ENCODE results near the gene DOCK2.

Gene DOCK2

DNA sequence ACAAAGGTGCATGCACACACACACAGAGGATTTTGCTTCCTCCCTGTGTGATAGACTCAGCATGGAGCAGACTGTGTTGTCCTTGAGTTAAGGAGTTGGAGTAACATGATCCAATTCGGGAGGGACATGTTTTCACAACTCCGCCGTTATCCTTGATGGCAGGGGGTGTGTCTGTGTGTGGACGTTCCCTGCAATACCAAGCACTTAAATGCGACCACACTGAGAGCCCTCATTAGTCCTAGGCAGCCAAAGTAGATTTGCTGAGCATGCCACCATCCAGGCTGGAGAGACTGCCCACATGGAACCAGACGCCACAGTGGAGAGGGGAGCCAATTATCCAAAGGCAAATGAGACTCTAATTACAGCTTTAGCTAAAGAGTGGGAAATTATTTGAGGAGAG is 140.1 kb downstream of the DOCK2 start:
- no peak overlapping the region for H3K23ac ChIP-seq (ENCODE audit: low read depth, low read length, poor library complexity)
- H3K14ac ChIP-seq (ENCODE audit: low read length): no peak overlapping the region
- no peaks in the 10 kb centered on the region for H3K79me1 ChIP-seq (ENCODE audit: low read depth, low read length)
- H3K4me2 ChIP-seq (ENCODE audit: insufficient read depth, low read length, poor library complexity, severe bottlenecking): no peak overlapping the region
- no peak overlapping the region for H2AFZ ChIP-seq (ENCODE audit: low read length)
- H2BK12ac ChIP-seq (ENCODE audit: low read length): no peak overlapping the region
- H3K36me3 ChIP-seq (replicated peaks in 1 of 2; ENCODE audit: control insufficient read depth in 2 of 2, insufficient read depth in 2 of 2, low read length in 2 of 2): no peaks in the 10 kb centered on the region
- no peak overlapping the region for H3K27ac ChIP-seq (replicated peaks; ENCODE audit: low read length)
- peaks cover 0 to 4% of the 10 kb centered on the region in 2 donors for H3K4me1 ChIP-seq (ENCODE audit: control insufficient read depth in 2 of 2, insufficient read depth in 1 of 2, low read depth in 1 of 2, low read length in 2 of 2)
- no peak overlapping the region for H4K91ac ChIP-seq (ENCODE audit: low read depth, low read length, poor library complexity)
- H3K27me3 ChIP-seq (ENCODE audit: control insufficient read depth in 3 of 3, insufficient read depth in 3 of 3, low read depth in 1 of 3, low read length in 3 of 3): peaks cover 0 to 13% (median 11%) of the 10 kb centered on the region in 3 experiments
- no peak overlapping the region for H2BK120ac ChIP-seq (ENCODE audit: low read depth, low read length)
- WGBS, 2 donors (ENCODE audit: extremely low coverage in 2 of 2, insufficient read length in 2 of 2, insufficient replicate concordance in 1 of 2): no CpG with 5 or more reads among the region's 6 CpGs
- no peaks in the 10 kb centered on the region for H3K9me3 ChIP-seq (replicated peaks in 1 of 2; ENCODE audit: control insufficient read depth in 2 of 2, insufficient read depth in 1 of 2, low read depth in 1 of 2, low read length in 2 of 2)
- no peak overlapping the region for H3K9ac ChIP-seq (ENCODE audit: low read depth, low read length, poor library complexity)
- H2BK5ac ChIP-seq (ENCODE audit: low read length): no peak overlapping the region
- no peak overlapping the region for H2AK5ac ChIP-seq (ENCODE audit: low read depth, low read length)
- no peak overlapping the region for H3K4me3 ChIP-seq (ENCODE audit: low read length in 2 of 2)
- no peak overlapping the region for H4K8ac ChIP-seq (ENCODE audit: low read depth, low read length)
- DNase-seq (ENCODE audit: low spot score): peak; percentile 23
- H3K18ac ChIP-seq (ENCODE audit: low read length): no peak overlapping the region
- H2BK15ac ChIP-seq (ENCODE audit: low read length): no peak overlapping the region
- H3K4ac ChIP-seq (ENCODE audit: low read length): no peak overlapping the region

DNA sequence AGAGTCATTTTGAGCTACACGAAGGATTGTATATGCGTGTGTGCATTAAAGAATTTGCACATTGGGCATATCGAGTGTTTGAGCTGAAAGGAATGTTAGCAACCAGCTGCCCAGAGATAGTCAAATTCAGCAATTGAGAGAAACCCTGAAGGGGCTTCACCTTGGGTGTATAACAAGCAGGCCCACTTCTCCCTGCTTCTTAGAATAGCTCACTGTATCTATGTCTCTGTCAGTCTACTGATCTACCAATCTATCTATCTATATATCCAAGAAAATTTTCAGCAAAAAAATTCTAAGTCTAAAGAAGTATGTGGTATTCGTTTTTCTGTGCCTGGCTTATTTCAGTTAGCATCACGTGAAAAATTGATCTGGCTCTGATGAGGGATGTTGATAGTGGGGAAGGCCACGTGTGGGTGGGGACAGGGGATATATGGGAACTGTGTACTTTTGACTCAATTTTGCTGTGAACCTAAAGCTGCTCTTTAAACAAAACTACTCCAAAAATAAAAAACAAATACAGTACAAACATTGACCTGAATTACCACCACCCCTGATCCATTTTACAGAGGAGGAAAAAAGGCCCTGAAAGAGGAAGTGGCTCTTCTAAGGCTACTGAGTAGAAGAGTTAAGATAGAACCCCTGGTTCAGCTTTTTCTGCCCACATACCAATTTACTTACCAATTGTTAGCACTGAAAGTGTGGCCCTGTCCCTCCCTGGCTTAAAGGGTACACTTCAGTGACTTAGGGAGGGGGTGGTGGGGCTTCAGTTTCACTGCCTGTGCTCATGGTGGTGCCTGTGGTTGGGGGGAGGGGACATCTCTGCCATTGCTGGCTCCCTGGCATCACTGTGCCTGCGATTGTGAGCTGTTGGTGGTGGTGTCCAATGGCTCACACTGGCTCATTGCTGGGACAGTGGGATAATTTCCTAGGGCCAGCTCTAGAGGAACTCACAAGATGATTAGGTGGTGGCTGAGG is 141.8 kb downstream of the DOCK2 start:
- no peaks in the 10 kb centered on the region for H3K79me1 ChIP-seq (ENCODE audit: low read depth, low read length)
- no CpG with 5 or more reads among the region's 7 CpGs for WGBS, 2 donors (ENCODE audit: extremely low coverage in 2 of 2, insufficient read length in 2 of 2, insufficient replicate concordance in 1 of 2)
- H3K23ac ChIP-seq (ENCODE audit: low read depth, low read length, poor library complexity): no peak overlapping the region

DNA sequence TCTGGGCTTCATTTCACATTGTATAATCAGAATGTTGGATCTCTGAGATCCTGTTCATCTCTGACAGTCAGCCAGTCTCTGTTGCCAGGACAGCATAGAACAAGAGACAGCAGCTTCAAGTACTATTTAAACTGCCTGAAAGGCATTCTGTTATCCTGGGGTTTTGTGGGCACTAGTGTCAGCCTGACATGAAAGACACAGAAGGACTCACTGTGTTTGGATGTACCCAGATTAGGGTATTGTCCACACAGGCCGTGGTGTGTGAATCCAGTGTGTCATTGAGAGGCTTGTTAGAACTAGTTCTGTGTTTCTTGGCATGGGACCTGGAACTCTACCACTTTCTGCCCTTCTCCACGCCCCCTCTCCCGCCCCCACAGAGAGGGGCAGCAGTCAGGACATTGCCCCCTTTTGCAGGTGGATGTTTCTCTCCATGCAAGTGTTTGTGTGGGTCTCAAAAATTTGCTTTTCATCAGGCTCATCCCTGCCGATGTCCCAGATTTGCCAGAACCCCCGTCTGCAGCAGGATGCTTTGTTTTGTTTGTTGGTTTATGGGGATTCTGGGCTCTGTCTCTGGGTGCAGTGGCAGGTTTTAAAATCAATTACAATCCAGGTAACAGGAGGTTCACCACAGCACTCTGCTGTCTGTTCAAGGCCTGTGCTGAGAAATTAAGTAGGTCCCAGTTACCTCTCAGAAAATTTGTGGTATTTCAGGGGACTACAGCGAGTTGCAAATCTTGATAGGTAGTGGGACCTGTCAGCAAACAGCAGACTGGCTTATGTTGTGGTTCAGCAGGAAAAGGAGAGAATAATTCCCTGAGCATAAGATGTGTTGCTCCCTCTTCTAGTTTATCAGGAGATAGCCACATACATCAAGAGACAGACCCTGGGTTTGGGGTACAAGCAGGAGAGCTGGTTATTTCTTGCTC is 144.6 kb downstream of the DOCK2 start:
- no peak overlapping the region for H4K8ac ChIP-seq (ENCODE audit: low read depth, low read length)
- no peaks in the 10 kb centered on the region for H3K36me3 ChIP-seq (replicated peaks in 1 of 2; ENCODE audit: control insufficient read depth in 2 of 2, insufficient read depth in 2 of 2, low read length in 2 of 2)
- H3K9me3 ChIP-seq (replicated peaks in 1 of 2; ENCODE audit: control insufficient read depth in 2 of 2, insufficient read depth in 1 of 2, low read depth in 1 of 2, low read length in 2 of 2): no peaks in the 10 kb centered on the region
- peaks cover 0 to 4% of the 10 kb centered on the region in 2 donors for H3K4me1 ChIP-seq (ENCODE audit: control insufficient read depth in 2 of 2, insufficient read depth in 1 of 2, low read depth in 1 of 2, low read length in 2 of 2)
- no peak overlapping the region for H2AK5ac ChIP-seq (ENCODE audit: low read depth, low read length)
- WGBS, 2 donors (ENCODE audit: extremely low coverage in 2 of 2, insufficient read length in 2 of 2, insufficient replicate concordance in 1 of 2): no CpG with 5 or more reads among the region's 6 CpGs
- DNase-seq (ENCODE audit: low spot score): no peak
- no peak overlapping the region for H3K27ac ChIP-seq (replicated peaks; ENCODE audit: low read length)
- H2AFZ ChIP-seq (ENCODE audit: low read length): no peak overlapping the region
- H3K18ac ChIP-seq (ENCODE audit: low read length): no peak overlapping the region
- H4K91ac ChIP-seq (ENCODE audit: low read depth, low read length, poor library complexity): no peak overlapping the region
- H2BK15ac ChIP-seq (ENCODE audit: low read length): no peak overlapping the region
- no peak overlapping the region for H3K14ac ChIP-seq (ENCODE audit: low read length)
- no peak overlapping the region for H3K4me3 ChIP-seq (ENCODE audit: low read length in 2 of 2)
- H3K23ac ChIP-seq (ENCODE audit: low read depth, low read length, poor library complexity): no peak overlapping the region
- H3K4ac ChIP-seq (ENCODE audit: low read length): no peak overlapping the region
- H3K4me2 ChIP-seq (ENCODE audit: insufficient read depth, low read length, poor library complexity, severe bottlenecking): no peak overlapping the region
- H2BK5ac ChIP-seq (ENCODE audit: low read length): no peak overlapping the region
- no peak overlapping the region for H2BK12ac ChIP-seq (ENCODE audit: low read length)
- no peak overlapping the region for H2BK120ac ChIP-seq (ENCODE audit: low read depth, low read length)
- no peak overlapping the region for H3K9ac ChIP-seq (ENCODE audit: low read depth, low read length, poor library complexity)
- no peaks in the 10 kb centered on the region for H3K79me1 ChIP-seq (ENCODE audit: low read depth, low read length)
- peaks cover 0 to 13% (median 11%) of the 10 kb centered on the region in 3 experiments for H3K27me3 ChIP-seq (ENCODE audit: control insufficient read depth in 3 of 3, insufficient read depth in 3 of 3, low read depth in 1 of 3, low read length in 3 of 3)

More for the DNA sequence above, 141.8 kb downstream of the DOCK2 start:
- Histone ChIP-seq H3K36me3 (replicated peaks in 1 of 2; ENCODE audit: control insufficient read depth in 2 of 2, insufficient read depth in 2 of 2, low read length in 2 of 2) (no peaks in the 10 kb centered on the region), H3K4me1 (ENCODE audit: control insufficient read depth in 2 of 2, insufficient read depth in 1 of 2, low read depth in 1 of 2, low read length in 2 of 2) (peaks cover 0 to 4% of the 10 kb centered on the region in 2 donors), H2BK15ac (ENCODE audit: low read length) (no peak overlapping the region), H3K9ac (ENCODE audit: low read depth, low read length, poor library complexity) (no peak overlapping the region), H3K27ac (replicated peaks; ENCODE audit: low read length) (no peak overlapping the region), H2BK120ac (ENCODE audit: low read depth, low read length) (no peak overlapping the region), H3K27me3 (ENCODE audit: control insufficient read depth in 3 of 3, insufficient read depth in 3 of 3, low read depth in 1 of 3, low read length in 3 of 3) (peaks cover 0 to 13% (median 11%) of the 10 kb centered on the region in 3 experiments), H3K4me2 (ENCODE audit: insufficient read depth, low read length, poor library complexity, severe bottlenecking) (no peak overlapping the region), H3K4ac (ENCODE audit: low read length) (no peak overlapping the region), H3K4me3 (ENCODE audit: low read length in 2 of 2) (no peak overlapping the region), H2AFZ (ENCODE audit: low read length) (no peak overlapping the region), H3K18ac (ENCODE audit: low read length) (no peak overlapping the region), H3K9me3 (replicated peaks in 1 of 2; ENCODE audit: control insufficient read depth in 2 of 2, insufficient read depth in 1 of 2, low read depth in 1 of 2, low read length in 2 of 2) (no peaks in the 10 kb centered on the region), H2BK5ac (ENCODE audit: low read length) (no peak overlapping the region), H2AK5ac (ENCODE audit: low read depth, low read length) (no peak overlapping the region), H4K8ac (ENCODE audit: low read depth, low read length) (no peak overlapping the region), H2BK12ac (ENCODE audit: low read length) (no peak overlapping the region), H3K14ac (ENCODE audit: low read length) (no peak overlapping the region), H4K91ac (ENCODE audit: low read depth, low read length, poor library complexity) (no peak overlapping the region)
- DNase-seq (ENCODE audit: low spot score): no peak

Data from neuronal stem cell (in vitro differentiated cells).